ENCODE data around the gene PIGU.

DNA sequence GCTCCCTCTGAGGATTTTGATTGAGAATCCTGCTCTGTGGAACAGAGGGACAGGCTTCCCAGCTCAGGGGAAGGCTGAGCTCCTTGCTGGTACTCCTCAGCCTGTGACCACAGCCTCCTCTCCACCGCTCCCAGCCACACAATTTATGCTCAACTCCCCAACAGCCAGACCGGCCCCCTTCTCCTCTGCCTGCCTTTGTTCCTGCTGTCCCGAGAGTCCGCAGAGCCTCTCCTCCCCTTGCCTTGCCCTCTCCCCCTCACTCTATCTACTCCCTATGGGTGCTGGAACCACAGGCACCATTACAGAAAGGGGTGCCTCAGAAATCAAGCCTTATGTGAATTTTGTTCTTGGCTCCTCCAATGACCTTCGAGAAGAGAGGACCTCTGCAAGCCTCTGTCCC, 102.5 kb downstream of the PIGU start:
- TF ChIP-seq CTCF (IDR thresholded peaks at IDR 0.05), result no peak
- TF ChIP-seq POLR2AphosphoS5 (IDR thresholded peaks at IDR 0.05; ENCODE audit: insufficient read depth in 1 of 2, low read depth in 1 of 2), result no peak
